Calu3 (cell line): ENCODE data around the gene FNIP1. TPM values are rescaled to one million over a fixed set of nuclear protein-coding genes. Genes with fewer than 3 reads are reported as not detected.

Experiments
- BruUV-seq: library from RNA; stranded (reverse); fragments of 400-500 nt; replicated peaks from 2 replicates; lab custom pipeline; 2021; lab: Mats Ljungman, UMichigan
- CTCF ChIA-PET: fragments of 300-600 bp; sonication (Branson Sonifier 250); formaldehyde crosslinking; loops from one replicate; lab custom pipeline; 2022; ENCODE audit warnings: antibody characterized with exemption; lab: Charles Lee
- DNase-seq: peaks from one replicate; pipeline ENCODE4 v3.0.0; 2022
- H3K27ac Mint-ChIP-seq: one replicate; pipeline ENCODE4 v1.8.0; 2022; ENCODE audit warnings: mixed read lengths; ENCODE audit not compliant: unreplicated experiment
- H3K27me3 Mint-ChIP-seq: one replicate; pipeline ENCODE4 v1.8.0; 2022; ENCODE audit warnings: mixed read lengths; ENCODE audit not compliant: unreplicated experiment
- H3K36me3 Mint-ChIP-seq: one replicate; pipeline ENCODE4 v1.8.0; 2022; ENCODE audit warnings: mild to moderate bottlenecking, moderate library complexity, mixed read lengths; ENCODE audit not compliant: insufficient read depth, unreplicated experiment
- H3K4me1 Mint-ChIP-seq: one replicate; pipeline ENCODE4 v1.8.0; 2022; ENCODE audit warnings: mild to moderate bottlenecking, low read depth, mixed read lengths; ENCODE audit not compliant: unreplicated experiment
- H3K4me3 Mint-ChIP-seq: one replicate; pipeline ENCODE4 v1.8.0; 2022; ENCODE audit warnings: mild to moderate bottlenecking, low read depth, moderate library complexity, mixed read lengths; ENCODE audit not compliant: unreplicated experiment
- H3K9me3 Mint-ChIP-seq: one replicate; pipeline ENCODE4 v1.8.0; 2022; ENCODE audit warnings: low read depth, mixed read lengths; ENCODE audit not compliant: unreplicated experiment
- intact Hi-C: fragments of 100-400 bp; cut with micrococcal nuclease; formaldehyde crosslinking; loops from one replicate; pipeline ENCODE4 v1.10.0; 2022; ENCODE audit not compliant: unreplicated experiment
- total RNA-seq: library from RNA; stranded (reverse); gene quantifications from 2 replicates; pipeline ENCODE4 v1.2.3, GENCODE V29; 2022
- TF ChIP-seq, protein P1 (sequence below): fragments of 200-600 bp; IDR thresholded peaks from one replicate; pipeline ENCODE4 v1.8.0; 2022; ENCODE audit warnings: antibody characterized with exemption; ENCODE audit not compliant: unreplicated experiment

The FNIP1 gene
- total RNA-seq, 1 experiment from 2014 or later = 46.0 TPM

DNA sequence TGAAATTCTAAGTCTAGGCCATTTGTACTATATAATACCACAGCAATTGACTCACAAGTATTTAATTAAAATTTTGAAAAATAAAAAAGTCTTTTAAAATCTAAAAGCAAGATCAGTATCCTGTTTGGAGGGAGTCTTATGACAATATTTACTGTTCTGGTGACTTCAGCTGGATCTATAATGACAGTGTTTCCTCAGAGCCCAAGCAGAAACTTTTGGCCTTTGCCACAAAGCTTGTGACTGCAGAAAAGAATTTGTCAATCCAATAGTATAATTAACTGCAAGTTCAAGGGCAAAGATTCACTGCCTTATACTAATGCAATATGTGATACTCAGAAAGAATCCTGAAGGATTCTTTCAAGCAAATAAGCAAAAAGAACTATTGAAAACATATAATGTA is 112.2 kb downstream of the FNIP1 start:
- Mint-ChIP-seq H3K9me3 (no peaks in the 10 kb centered on the region), H3K4me3 (no peak overlapping the region), H3K27me3 (no peaks in the 10 kb centered on the region), H3K36me3 (peaks cover 4% of the 10 kb centered on the region), H3K4me1 (no peaks in the 10 kb centered on the region), H3K27ac (no peak overlapping the region)
- TF ChIP-seq, protein P1, sequence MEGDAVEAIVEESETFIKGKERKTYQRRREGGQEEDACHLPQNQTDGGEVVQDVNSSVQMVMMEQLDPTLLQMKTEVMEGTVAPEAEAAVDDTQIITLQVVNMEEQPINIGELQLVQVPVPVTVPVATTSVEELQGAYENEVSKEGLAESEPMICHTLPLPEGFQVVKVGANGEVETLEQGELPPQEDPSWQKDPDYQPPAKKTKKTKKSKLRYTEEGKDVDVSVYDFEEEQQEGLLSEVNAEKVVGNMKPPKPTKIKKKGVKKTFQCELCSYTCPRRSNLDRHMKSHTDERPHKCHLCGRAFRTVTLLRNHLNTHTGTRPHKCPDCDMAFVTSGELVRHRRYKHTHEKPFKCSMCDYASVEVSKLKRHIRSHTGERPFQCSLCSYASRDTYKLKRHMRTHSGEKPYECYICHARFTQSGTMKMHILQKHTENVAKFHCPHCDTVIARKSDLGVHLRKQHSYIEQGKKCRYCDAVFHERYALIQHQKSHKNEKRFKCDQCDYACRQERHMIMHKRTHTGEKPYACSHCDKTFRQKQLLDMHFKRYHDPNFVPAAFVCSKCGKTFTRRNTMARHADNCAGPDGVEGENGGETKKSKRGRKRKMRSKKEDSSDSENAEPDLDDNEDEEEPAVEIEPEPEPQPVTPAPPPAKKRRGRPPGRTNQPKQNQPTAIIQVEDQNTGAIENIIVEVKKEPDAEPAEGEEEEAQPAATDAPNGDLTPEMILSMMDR = no peak
- no TSS peak for BruUV-seq
- CTCF ChIA-PET = interaction anchor here (0.7 kb wide), 1 partner anchor 450 kb away, joined by 5 read pairs; no protein-coding TSS in a partner anchor
- intact Hi-C loops = no loop called here
- no peak for DNase-seq

DNA sequence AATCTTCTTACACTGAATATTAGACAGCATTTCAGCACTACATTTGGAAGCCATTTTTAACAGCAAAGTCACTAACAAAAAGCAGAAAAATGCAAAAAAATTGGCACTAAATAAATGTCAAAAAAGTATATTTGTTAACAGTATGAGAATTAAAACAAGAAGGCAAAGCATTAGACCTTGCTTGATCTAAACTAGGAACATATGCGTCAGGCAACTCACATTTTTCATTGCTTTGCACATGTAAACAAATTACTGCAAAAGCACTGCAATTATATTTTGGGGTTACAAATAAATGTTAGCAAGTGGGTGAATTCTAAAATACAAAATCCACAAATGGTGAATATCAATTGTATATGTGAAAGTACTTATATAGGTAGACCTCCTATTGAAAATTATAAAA is 112.8 kb downstream of the FNIP1 start:
- CTCF ChIA-PET = no interaction called here
- Mint-ChIP-seq H3K27ac (no peak overlapping the region), H3K9me3 (no peaks in the 10 kb centered on the region), H3K36me3 (no peaks in the 10 kb centered on the region), H3K4me3 (no peak overlapping the region), H3K27me3 (no peaks in the 10 kb centered on the region), H3K4me1 (no peaks in the 10 kb centered on the region)
- BruUV-seq = no TSS peak
- intact Hi-C loops = no loop called here
- TF ChIP-seq, protein P1 = no peak
- no peak for DNase-seq

DNA sequence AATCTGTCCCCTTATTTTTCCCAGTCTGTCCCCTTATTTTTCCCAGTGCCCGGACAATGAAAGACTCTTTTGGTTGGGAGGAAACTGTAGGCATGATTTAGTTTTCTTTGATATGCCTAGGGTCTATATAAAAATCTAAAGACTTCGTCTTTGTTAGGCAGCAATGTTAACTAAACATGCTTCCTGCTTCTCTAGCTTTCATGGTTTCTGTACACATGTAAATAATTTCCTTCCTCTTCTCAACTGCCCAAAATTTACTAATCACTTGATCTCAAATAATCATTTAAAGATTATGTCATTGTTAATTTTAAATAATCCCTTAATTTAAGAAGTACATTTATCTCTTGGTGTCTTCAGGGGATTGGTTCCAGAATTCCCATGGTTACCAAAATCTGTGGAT is 114.0 kb downstream of the FNIP1 start:
- Mint-ChIP-seq H3K27me3 (no peaks in the 10 kb centered on the region), H3K4me3 (no peak overlapping the region), H3K36me3 (peaks cover 1% of the 10 kb centered on the region), H3K4me1 (no peaks in the 10 kb centered on the region), H3K27ac (no peak overlapping the region), H3K9me3 (no peaks in the 10 kb centered on the region)
- intact Hi-C loops = no loop called here
- DNase-seq = no peak
- CTCF ChIA-PET = no interaction called here
- TF ChIP-seq, protein P1 = no peak
- no TSS peak for BruUV-seq

DNA sequence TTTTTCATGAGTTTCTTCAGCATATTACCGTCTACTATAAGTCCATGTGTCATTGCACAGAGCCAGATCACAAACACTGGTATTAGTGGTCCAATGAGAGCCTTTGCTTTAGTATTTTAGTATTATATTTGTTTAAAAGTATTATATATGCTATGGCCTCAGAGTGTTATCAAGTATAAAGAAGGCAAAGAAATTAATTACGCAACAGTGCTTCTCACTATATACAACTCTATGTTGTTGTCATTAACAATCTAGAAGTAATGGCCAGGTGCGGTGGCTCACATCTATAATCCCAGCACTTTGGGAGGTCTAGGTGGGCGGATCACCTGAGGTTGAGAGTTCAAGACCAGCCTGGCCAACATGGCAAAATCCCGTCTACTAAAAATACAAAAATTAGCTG is 114.6 kb downstream of the FNIP1 start:
- intact Hi-C loops = no loop called here

More for the DNA sequence above, 114.6 kb downstream of the FNIP1 start:
- no peak overlapping the region for H3K27ac Mint-ChIP-seq
- H3K9me3 Mint-ChIP-seq = no peaks in the 10 kb centered on the region
- no peak overlapping the region for H3K4me3 Mint-ChIP-seq
- H3K36me3 Mint-ChIP-seq = peaks cover 8% of the 10 kb centered on the region
- DNase-seq = no peak
- TF ChIP-seq, protein P1 = no peak
- BruUV-seq = no TSS peak
- H3K4me1 Mint-ChIP-seq = no peaks in the 10 kb centered on the region
- no peaks in the 10 kb centered on the region for H3K27me3 Mint-ChIP-seq
- CTCF ChIA-PET = no interaction called here
